WI38 (cell line): ENCODE results near the gene P2RY11.

Experiments
- H3K4me3 ChIP-seq: 2 replicates; pipeline ENCODE4 v1.5.1; 2011; ENCODE audit warnings: low read depth, mild to moderate bottlenecking, control low read depth, low read length
- TF ChIP-seq, protein P1 (sequence below): IDR thresholded peaks from 2 replicates; pipeline ENCODE4 v1.5.1; 2012; ENCODE audit warnings: low read depth, mild to moderate bottlenecking, control low read depth, low read length

The P2RY11 gene

GRCh38 chr19:10095622-10095947, 15.9 kb upstream of the P2RY11 start:
- TF ChIP-seq, protein P1, sequence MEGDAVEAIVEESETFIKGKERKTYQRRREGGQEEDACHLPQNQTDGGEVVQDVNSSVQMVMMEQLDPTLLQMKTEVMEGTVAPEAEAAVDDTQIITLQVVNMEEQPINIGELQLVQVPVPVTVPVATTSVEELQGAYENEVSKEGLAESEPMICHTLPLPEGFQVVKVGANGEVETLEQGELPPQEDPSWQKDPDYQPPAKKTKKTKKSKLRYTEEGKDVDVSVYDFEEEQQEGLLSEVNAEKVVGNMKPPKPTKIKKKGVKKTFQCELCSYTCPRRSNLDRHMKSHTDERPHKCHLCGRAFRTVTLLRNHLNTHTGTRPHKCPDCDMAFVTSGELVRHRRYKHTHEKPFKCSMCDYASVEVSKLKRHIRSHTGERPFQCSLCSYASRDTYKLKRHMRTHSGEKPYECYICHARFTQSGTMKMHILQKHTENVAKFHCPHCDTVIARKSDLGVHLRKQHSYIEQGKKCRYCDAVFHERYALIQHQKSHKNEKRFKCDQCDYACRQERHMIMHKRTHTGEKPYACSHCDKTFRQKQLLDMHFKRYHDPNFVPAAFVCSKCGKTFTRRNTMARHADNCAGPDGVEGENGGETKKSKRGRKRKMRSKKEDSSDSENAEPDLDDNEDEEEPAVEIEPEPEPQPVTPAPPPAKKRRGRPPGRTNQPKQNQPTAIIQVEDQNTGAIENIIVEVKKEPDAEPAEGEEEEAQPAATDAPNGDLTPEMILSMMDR: no peak
- no peak overlapping the region for H3K4me3 ChIP-seq

- TF ChIP-seq, protein P1: no peak
- peak overlapping the region; percentile 45 for H3K4me3 ChIP-seq
Observed at GRCh38 chr19:10095948-10096614, 15.4 kb upstream of the P2RY11 start.

DNA sequence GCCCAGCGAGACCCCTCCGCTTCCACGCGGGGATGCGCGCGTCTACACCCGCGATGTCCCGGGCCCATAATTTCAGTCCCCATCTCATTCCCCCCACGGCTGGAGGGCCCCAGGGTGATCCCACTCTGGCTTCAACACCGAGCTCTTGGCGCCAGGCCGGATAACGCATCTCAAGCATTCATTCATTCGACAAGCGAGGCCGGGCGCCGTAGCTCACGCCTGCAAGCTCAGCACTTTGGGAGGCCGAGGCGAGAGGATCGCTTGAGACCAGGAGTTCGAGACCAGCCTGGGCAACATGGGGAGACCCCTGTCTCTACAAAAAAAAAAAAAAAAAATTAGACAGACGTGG, 14.9 kb upstream of the P2RY11 start:
- TF ChIP-seq, protein P1: no peak
- H3K4me3 ChIP-seq: peak overlapping the region; percentile 45

DNA sequence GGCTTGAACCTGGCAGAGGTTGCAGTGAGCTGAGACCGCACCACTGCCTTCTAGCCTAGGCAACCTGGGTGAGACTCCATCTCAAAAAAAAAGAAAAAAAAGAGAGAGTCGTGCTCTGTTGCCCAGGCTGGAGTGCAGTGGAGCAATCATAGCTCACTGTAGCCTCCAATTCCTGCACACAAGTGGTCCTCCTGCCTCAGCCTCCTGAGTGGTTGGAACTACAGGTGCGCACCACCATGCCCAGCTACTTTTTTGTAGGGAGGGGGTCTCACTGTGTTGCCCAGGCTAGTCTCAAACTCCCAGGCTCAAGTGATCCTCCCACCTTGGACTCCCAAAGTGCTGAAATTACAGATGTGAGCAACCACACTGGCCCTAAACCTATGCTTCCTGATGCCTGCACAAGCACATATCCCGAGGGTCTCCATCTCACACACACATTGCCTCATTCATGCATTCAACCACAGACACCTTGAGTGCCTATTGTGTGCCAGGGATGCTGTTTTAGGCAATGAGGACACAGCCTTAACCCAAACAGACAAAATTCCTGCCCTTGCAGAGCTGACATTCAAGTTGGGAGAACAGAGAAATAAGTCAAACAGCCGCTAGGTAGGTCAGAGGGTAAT, 11.2 kb upstream of the P2RY11 start:
- no peak overlapping the region for H3K4me3 ChIP-seq
- TF ChIP-seq, protein P1: no peak

GRCh38 chr19:10102787-10103236, 8.7 kb upstream of the P2RY11 start:
- TF ChIP-seq, protein P1: no peak
- no peak overlapping the region for H3K4me3 ChIP-seq

- no peak overlapping the region for H3K4me3 ChIP-seq
- TF ChIP-seq, protein P1: no peak
Observed at GRCh38 chr19:10104130-10104513, 7.4 kb upstream of the P2RY11 start.

DNA sequence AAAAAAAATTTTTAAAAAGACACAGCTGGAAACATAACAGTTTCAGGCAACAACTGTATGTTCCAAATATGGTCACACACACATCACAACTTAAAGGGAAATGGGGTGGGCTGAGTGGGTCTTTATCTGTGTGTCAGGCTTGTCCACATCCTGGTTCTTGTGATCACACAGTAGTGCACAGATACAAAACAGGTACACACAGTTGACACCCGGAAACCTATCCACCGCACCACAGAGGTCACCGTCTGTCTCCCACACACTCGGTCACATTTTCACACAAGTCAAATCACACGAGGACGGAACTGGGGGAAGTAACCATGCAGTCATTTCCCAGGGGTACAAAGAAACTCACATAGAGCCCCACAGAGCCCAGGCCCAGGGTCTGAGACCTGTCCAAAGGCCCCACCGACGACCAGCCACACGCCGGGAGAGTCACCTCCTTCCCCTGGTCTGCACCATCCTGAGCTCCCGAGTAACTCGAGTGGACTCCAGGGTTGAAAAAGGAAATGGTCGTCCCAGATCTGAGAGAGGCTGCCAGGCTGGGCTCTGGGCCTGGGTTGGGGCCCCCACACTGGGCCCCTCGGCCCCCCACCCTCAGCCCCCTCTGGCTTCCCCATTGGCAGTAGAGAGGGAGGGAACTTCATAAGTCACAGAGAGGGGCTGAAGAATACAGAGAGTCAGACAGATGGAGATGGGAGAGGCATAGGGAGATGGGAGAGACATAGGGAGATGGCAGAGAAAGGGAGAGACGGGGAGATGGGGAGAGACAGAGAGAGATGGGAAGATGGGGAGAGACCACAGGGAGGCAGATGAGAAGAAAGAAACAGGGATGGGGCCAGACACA, 6.6 kb upstream of the P2RY11 start:
- no peak overlapping the region for H3K4me3 ChIP-seq
- TF ChIP-seq, protein P1: no peak
